Kidney (tissue), 14 donors: ENCODE measurements around the gene DOCK7. TPM values are rescaled to one million over a fixed set of nuclear protein-coding genes. Genes with fewer than 3 reads are reported as not detected.

Experiments
- DNase-seq, 5 donors: peaks; one replicate each; pipeline ENCODE4 v3.0.0-alpha.2; 2013 to 2020
- FAIRE-seq: peaks from 2 replicates; lab custom pipeline; 2012; peaks lifted over from hg19 to GRCh38; lab: Jason Lieb, UNC
- H3K27ac ChIP-seq, 2 donors: one replicate each; pipeline ENCODE4 v1.7.0; 2013; ENCODE audit warnings: low read depth in 2 of 2, low read length in 2 of 2, inconsistent platforms in 1 of 2
- H3K27me3 ChIP-seq: one replicate; pipeline ENCODE4 v1.7.1; 2013; ENCODE audit warnings: low read length, inconsistent platforms; ENCODE audit not compliant: control insufficient read depth, insufficient read depth
- H3K36me3 ChIP-seq, 3 donors: one replicate each; pipeline versions ENCODE4 v1.7.0 to v1.7.1; 2013; ENCODE audit warnings: low read length in 3 of 3, control low read depth in 1 of 3, inconsistent platforms in 1 of 3; ENCODE audit not compliant: insufficient read depth in 3 of 3, control insufficient read depth in 2 of 3
- H3K4me1 ChIP-seq, 3 donors: one replicate each; pipeline versions ENCODE4 v1.7.0 to v1.7.1; 2013; ENCODE audit warnings: low read length in 3 of 3, inconsistent platforms in 1 of 3, low read depth in 1 of 3; ENCODE audit not compliant: control insufficient read depth in 2 of 3, insufficient read depth in 2 of 3
- H3K4me3 ChIP-seq, 3 donors: one replicate each; pipeline versions ENCODE4 v1.7.0 to v1.8.1; 2013; ENCODE audit warnings: low read length in 3 of 3, control low read depth in 1 of 3, inconsistent platforms in 1 of 3
- H3K9ac ChIP-seq, 3 donors: one replicate each; pipeline versions ENCODE4 v1.7.0 to v1.7.1; 2013; ENCODE audit warnings: low read length in 3 of 3, control low read depth in 1 of 3, inconsistent platforms in 1 of 3
- H3K9me3 ChIP-seq, 3 donors: one replicate each; pipeline versions ENCODE4 v1.7.0 to v1.7.1; 2013; ENCODE audit warnings: low read length in 3 of 3, control low read depth in 1 of 3, inconsistent platforms in 1 of 3; ENCODE audit not compliant: control insufficient read depth in 2 of 3, insufficient read depth in 1 of 3
- intact Hi-C: fragments of 100-400 bp; cut with DNase I; formaldehyde crosslinking; loops from one replicate; pipeline ENCODE4 v1.11.1; 2022
- polyA plus RNA-seq: library from polyadenylated mRNA; stranded (reverse); fragments of 350-450 nt; fragmentation: Illumina TruSeq; extraction: RNeasy Lipid Tissue Mini Kit (QIAGEN cat#74804); gene quantifications from one replicate; pipeline ENCODE4 v1.2.3, GENCODE V29; 2014; ENCODE audit warnings: low read depth, low replicate concordance; ENCODE audit not compliant: insufficient read depth
- total RNA-seq: library from RNA; stranded (reverse); fragmentation: NEBNext Ultra II Directional; extraction: Animal tissue kit (Norgen Biotek cat#: 25700); gene quantifications from one replicate; pipeline ENCODE4 v1.2.1, GENCODE V29; 2021
- TF ChIP-seq, protein P1 (sequence below): IDR thresholded peaks from 3 replicates; pipeline ENCODE4 v1.5.1; 2012; ENCODE audit warnings: mild to moderate bottlenecking, moderate library complexity, borderline replicate concordance; ENCODE audit not compliant: insufficient read depth; ENCODE audit errors: extremely low read depth
- donor health status: control.
- donor health status: control.
- donor health status: control.
- donor health status: control.
- donor health status: control.
- donor health status: DM: yes; HTN: yes; CAD: no.
- donor health status: Normal renal cell carcinoma (clear cell type).

DOCK7 gene
- total and polyA plus RNA-seq, 2 donors from 2014 or later: 11.0 to 34.0 TPM

DNA sequence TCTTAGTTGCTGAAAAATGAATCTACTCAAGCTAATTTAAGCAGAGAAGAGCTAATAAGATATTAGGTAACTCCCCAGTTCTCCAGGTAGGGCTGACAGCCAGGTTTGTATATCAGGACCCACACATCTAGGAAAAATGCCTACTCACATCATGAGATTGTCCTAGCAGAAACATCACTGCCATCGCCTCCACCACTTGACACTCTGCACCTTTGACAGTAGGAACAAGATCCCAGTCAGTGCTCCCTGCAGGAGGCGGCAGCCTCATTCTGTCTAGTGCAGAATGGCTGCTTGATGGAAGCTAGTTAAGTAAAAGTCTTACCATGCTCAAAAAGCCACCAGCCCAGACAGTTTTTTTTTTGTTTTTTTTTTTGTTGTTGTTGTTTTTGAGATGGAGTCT is 282.9 kb downstream of the DOCK7 start:
- DNase-seq (no peak), FAIRE-seq (no peak)
- no peaks in the 10 kb centered on the region for H3K9me3 ChIP-seq
- no peaks in the 10 kb centered on the region for H3K4me1 ChIP-seq
- no peaks in the 10 kb centered on the region for H3K36me3 ChIP-seq
- no peak overlapping the region for H3K27ac ChIP-seq
- intact Hi-C loops: loop anchor here (5.0 kb wide), 1 partner anchor 223 kb away; no protein-coding TSS in a partner anchor
- H3K4me3 ChIP-seq: no peak overlapping the region
- H3K27me3 ChIP-seq: no peaks in the 10 kb centered on the region
- H3K9ac ChIP-seq: no peak overlapping the region
- TF ChIP-seq, protein P1, sequence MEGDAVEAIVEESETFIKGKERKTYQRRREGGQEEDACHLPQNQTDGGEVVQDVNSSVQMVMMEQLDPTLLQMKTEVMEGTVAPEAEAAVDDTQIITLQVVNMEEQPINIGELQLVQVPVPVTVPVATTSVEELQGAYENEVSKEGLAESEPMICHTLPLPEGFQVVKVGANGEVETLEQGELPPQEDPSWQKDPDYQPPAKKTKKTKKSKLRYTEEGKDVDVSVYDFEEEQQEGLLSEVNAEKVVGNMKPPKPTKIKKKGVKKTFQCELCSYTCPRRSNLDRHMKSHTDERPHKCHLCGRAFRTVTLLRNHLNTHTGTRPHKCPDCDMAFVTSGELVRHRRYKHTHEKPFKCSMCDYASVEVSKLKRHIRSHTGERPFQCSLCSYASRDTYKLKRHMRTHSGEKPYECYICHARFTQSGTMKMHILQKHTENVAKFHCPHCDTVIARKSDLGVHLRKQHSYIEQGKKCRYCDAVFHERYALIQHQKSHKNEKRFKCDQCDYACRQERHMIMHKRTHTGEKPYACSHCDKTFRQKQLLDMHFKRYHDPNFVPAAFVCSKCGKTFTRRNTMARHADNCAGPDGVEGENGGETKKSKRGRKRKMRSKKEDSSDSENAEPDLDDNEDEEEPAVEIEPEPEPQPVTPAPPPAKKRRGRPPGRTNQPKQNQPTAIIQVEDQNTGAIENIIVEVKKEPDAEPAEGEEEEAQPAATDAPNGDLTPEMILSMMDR: no peak

Other genes starting within 250 kb of the DOCK7 start
- gene ANGPTL3, start 90.9 kb downstream of the DOCK7 start, total RNA-seq: 0.41 TPM
- 19.2 TPM for gene ANGPTL3, start 90.9 kb downstream of the DOCK7 start, polyA plus RNA-seq
- 9.5 TPM for gene ATG4C, start 95.7 kb upstream of the DOCK7 start, total RNA-seq
- 8.7 TPM for gene ATG4C, start 95.7 kb upstream of the DOCK7 start, polyA plus RNA-seq